ENCODE results near the gene SETD2.
"Not testable (repeated sequence)": the region's sequence is repeated elsewhere in the genome, so short reads cannot be mapped to it uniquely, and the experiment has no call there.

SETD2 gene

GRCh38 chr3:47035645-47036044 lies 128.3 kb downstream of the SETD2 start:
- no peak for DNase-seq (ENCODE audit: low read depth)

- no peak for DNase-seq (ENCODE audit: low read depth)
Observed at GRCh38 chr3:47034868-47035489, 128.9 kb downstream of the SETD2 start.

- not testable (repeated sequence) for DNase-seq (ENCODE audit: low read depth)
Observed at GRCh38 chr3:47031041-47031440, 132.9 kb downstream of the SETD2 start.

GRCh38 chr3:47028667-47029066 lies 135.2 kb downstream of the SETD2 start:
- no peak for DNase-seq (ENCODE audit: low read depth)

- DNase-seq (ENCODE audit: low read depth): no peak
Observed at GRCh38 chr3:47028146-47028545, 135.8 kb downstream of the SETD2 start.

GRCh38 chr3:47026432-47026831 lies 137.5 kb downstream of the SETD2 start:
- not testable (repeated sequence) for DNase-seq (ENCODE audit: low read depth)

- DNase-seq (ENCODE audit: low read depth): no peak
Observed at GRCh38 chr3:47024932-47025331, 139.0 kb downstream of the SETD2 start.

- no peak for DNase-seq (ENCODE audit: low read depth)
Observed at GRCh38 chr3:47022641-47023071, 141.3 kb downstream of the SETD2 start.

GRCh38 chr3:47020311-47020710 lies 143.6 kb downstream of the SETD2 start:
- no peak for DNase-seq (ENCODE audit: low read depth)

GRCh38 chr3:47019201-47019600 lies 144.7 kb downstream of the SETD2 start:
- no peak for DNase-seq (ENCODE audit: low read depth)

- no peak for DNase-seq (ENCODE audit: low read depth)
Observed at GRCh38 chr3:47018269-47018611, 145.7 kb downstream of the SETD2 start.

GRCh38 chr3:47017504-47018268 lies 146.2 kb downstream of the SETD2 start:
- DNase-seq (ENCODE audit: low read depth): no peak

- DNase-seq (ENCODE audit: low read depth): no peak
Observed at GRCh38 chr3:47016934-47017435, 146.9 kb downstream of the SETD2 start.

- DNase-seq (ENCODE audit: low read depth): no peak
Observed at GRCh38 chr3:47016086-47016933, 147.6 kb downstream of the SETD2 start.

GRCh38 chr3:47015151-47015550 lies 148.8 kb downstream of the SETD2 start:
- DNase-seq (ENCODE audit: low read depth): no peak

- DNase-seq (ENCODE audit: low read depth): no peak
Observed at GRCh38 chr3:47014036-47014435, 149.9 kb downstream of the SETD2 start.

- DNase-seq (ENCODE audit: low read depth): no peak
Observed at GRCh38 chr3:47013231-47013630, 150.7 kb downstream of the SETD2 start.

GRCh38 chr3:47012342-47013230 lies 151.3 kb downstream of the SETD2 start:
- no peak for DNase-seq (ENCODE audit: low read depth)

GRCh38 chr3:47011371-47011770 lies 152.5 kb downstream of the SETD2 start:
- no peak for DNase-seq (ENCODE audit: low read depth)

GRCh38 chr3:47010910-47011309 lies 153.0 kb downstream of the SETD2 start:
- DNase-seq (ENCODE audit: low read depth): no peak

- no peak for DNase-seq (ENCODE audit: low read depth)
Observed at GRCh38 chr3:47010111-47010712, 153.7 kb downstream of the SETD2 start.

All from T follicular helper cell (primary cell).